HL-60/S4 (cell line): ENCODE measurements around the gene CAMK4.

ENCODE experiments used
- in situ Hi-C: fragments of 300-500 bp; cut with MboI; formaldehyde crosslinking; loops from 2 replicates; pipeline ENCODE4 v1.14.3; 2022; ENCODE audit warnings: low sequenced_read_pairs

The CAMK4 gene

DNA sequence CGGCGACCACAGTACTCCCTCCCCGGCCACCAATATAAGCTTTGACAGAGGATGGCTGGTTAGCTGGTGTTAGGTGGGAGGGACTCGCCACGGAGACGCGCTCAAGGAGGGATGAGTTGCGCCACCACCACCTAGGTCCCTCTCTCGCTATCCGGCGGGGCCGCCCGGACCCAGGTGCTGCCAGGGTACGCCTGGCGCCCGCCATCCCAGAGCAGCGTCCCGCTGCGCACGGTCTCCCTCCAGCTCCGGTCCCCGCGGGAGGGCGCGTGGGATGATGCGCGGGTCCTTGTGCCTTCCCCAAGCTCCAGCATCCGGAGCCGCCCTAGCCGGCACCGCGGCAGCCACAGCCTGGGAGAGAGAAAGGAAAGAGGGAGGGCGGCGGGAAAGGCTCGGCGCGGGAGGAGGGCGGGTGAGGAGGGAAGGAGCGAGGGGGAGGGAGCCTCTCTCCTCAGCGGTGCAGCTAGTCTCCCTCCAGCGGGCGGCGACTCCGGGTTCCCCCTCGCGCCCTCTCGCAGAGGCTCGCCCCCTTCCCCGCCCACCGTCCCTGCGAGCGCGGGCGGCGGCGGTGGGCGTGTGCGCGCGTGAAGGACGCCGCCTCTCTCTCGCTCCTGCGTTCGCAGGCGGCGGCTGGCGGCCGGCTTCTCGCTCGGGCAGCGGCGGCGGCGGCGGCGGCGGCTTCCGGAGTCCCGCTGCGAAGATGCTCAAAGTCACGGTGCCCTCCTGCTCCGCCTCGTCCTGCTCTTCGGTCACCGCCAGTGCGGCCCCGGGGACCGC, at the start of gene CAMK4:
Gene CAMK4 (plus strand): TSS at position 598 of the 774 bp plus-strand sequence. CDS start 100 bp downstream, at position 698.
- in situ Hi-C loops = no loop called here

DNA sequence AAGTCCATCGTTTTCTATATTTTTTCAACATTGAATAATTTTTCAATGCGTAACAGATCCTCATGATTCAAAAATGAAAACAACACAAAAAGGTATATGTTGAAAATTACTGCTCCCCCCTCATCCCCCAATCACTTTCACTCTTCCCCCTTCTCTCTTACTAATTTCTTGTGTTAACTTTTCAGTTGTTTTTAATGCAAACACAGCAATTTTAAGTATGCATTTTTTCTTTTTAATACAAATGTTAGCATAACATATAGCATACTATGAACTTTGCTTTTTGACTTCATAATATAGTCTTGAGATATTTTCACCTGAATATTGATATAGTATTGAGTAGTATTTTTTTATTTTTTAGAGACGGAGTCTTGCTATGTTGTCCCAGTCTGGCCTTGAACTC, 41.1 kb upstream of the CAMK4 start:
- in situ Hi-C loops = no loop called here

DNA sequence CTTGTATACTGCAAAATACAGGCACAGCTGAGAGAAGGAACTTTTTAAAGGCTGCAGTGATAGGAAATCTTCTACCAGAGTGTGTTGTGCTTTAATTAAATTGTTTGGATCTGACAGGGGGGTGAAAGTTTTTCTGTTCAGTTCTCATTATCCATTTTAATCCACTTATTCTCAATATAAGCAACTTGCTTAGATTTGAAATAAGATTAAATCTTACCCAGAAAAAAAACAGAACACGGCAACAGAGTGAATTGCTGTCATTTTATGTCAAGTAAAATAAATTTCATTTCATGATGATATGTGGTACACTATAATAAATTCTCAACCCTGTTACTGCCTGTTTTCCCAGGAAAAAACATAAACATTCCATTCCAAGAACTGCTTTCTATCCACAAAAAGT, 37.1 kb upstream of the CAMK4 start:
- in situ Hi-C loops = no loop called here

DNA sequence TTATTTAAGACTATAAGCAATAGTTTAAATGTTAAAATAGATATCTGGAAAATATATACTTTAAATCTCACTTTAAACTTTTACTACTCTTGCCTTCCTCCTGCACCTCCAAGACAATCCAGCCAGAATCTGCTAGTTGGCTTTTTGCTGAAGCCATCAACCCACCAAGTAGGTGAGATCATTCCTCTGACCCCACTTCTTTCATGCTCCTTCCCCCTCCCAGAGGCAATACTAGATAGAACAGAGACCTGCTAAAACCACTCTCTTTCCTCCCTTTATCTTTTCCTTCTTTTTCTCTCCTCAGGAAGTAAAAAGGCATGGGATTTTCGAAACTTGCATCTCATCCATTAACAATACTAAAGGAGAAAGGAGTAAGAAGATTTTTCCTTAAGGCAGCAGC, 30.1 kb upstream of the CAMK4 start:
- in situ Hi-C loops = no loop called here

DNA sequence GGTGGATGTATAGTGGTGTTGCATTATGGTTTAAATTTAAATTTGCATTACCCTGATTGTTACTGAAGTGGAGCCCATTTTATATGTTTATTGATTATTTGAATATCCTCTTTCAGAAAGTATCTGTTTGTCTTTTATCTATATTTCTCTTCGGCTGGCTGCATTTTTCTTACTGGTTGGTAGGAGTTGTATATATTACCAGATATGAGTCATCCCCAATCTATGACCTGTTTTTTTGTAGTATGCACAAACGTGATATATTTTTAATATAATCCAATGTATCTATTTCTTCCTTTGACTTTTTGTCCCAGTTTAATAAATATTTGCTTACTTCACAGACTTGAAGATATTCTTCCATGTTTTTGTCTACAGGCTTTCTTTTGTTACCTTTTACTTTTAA, 29.3 kb upstream of the CAMK4 start:
- in situ Hi-C loops = no loop called here

DNA sequence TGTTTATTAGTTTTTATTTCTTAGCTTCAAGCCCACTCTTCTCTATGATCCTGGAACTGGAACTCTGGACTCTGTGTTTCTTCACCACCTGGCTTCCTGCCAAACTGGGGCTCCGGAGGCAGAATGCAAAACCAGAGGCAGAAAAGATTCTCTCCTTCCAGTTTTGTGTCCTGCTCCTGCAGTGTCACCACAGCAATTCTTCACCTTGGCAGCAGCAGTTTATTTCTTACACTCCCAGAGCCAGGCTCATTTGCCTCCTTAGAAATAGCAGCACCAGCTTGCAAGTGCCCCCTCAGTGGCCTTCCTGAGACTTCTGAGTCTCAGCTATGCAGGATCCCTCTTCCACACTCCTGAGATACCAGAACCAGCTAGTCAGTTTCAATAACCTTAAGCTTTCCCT, 26.7 kb upstream of the CAMK4 start:
- in situ Hi-C loops = no loop called here

DNA sequence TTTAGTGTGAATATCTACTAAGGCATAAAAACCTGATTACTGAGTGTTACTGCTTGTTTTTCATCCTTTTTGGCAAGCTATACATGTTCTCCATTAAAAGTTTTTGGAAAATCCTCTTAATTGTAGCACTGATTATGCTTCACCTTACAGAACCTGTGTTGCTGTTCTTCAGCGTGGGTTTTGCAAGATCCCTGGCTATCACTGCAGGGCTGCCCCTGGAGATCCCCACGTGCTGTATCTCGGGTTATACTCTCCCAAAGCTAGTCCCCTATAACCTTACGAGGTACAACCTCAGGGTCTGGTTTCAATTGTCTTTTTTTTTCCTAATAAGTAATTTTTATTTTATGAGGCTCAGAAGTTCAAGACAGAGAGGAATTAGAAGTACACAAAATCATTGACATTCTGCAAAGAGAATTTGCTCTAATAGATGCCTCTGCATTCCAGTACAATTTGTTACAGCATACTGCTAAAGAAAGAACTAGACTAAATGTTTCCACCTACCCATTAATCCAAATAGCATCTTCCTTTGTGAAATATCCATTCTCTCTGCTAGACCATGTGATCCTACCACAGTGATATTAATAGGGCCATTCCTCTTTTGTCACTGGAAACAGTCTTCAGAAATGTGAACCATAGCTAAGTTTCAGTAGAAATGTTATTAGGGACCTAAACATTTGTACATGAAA, 25.8 kb upstream of the CAMK4 start:
- in situ Hi-C loops = no loop called here

DNA sequence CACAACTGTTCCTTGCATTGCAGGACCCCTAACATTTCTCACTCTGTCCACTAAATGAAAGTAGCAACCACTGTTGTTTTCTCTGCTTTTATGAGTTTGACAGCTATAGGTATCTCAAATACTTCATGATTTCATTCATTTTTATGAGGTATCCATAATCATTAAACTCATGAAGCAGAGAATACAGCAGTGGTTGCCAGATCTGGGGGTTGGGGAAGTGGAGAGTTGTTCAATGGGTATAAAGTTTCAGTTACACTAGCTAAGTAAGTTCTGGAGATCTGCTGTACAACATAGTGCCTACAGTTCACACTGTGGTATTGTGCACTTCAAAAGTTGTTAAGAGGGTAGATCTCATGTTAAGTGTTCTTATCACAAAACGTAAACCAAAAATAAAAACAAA, 23.4 kb upstream of the CAMK4 start:
- in situ Hi-C loops = no loop called here

DNA sequence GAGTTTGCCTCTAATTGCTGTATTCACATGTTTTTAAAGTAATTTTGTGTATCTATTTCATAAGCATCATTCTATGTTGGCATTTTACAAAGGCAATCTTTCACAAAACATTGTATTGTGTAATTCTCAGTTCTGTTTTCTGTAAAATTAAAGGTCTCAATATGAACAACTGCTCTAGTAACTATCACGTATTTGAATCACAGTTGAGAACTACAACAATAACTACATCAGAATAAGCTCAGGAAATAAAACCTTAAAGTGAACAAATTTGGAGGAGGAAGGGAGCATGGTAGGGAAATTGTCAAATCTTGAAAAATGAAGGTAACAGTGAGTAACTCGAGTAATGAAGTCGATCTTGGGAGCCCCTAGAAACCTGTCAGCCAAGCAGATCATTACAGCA, 22.5 kb upstream of the CAMK4 start:
- in situ Hi-C loops = no loop called here

DNA sequence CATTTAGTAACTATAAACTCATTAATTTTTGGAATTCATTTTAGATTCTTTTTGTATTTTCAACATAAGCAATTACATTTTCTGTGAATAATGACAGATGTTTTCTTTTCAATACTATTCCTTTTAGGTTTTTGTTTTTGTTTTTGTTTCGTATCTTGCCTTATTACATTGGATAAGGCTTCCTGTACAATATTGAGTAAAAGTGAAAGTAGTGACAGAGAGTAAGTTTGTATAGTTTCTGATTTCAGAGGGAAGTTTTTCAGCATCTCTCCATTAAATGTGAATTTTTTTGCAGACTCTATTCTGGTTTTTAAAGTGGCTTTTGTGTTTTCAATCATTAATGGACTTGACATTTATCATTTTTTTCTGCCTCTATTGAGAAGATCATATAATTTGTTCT, 12.8 kb upstream of the CAMK4 start:
- in situ Hi-C loops = no loop called here

DNA sequence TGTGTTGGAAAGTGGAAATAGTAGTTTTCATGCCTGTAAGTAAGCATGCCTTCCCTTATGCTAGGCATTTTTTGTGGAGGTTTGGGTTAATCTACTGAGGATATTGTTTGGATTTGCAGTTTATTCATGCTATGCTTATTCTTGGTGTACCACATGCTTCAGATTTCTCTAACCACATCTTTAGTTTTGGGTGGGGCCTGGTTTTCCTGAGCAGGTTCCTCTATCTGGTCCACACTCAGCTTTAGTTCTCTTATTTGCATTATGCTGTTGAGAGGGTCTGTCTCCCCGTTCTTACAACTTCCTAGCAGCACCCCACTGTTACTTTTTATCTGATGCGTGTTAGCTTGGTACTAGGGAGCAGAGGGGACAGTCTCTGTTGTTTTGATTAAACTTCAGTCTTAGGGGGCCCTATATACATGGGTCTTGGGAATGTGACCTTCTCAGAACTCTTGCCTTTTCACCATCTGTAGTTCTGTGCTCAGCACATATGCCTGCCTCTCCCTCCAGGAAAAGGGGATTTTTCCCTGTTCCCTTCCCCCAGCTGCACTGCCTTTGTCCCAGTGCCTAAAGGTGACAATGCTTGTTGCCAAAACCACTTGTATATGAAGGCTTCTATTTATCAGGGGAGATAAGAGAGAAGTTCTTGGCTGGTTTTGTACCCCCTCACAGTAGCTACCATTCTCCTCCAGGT, 10.0 kb upstream of the CAMK4 start:
- in situ Hi-C loops = no loop called here

DNA sequence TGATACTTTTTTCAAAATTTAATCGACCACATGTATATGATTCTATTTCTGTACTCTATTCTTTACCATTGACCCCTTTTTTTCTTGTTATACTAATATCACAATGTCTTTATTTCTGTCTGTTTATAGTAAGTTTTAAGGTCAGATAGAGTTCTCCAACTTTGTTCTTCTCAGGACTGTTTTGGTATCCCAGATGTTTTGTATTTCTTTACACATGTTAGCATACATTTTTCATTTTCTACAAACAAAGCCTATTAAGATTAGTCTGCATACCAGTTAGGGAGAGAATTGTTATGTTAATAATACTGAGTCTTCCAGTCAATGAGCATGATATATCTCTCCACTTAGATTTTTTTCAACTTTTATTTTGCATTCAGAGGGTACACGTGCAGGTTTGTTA, 8.2 kb upstream of the CAMK4 start:
- in situ Hi-C loops = no loop called here

DNA sequence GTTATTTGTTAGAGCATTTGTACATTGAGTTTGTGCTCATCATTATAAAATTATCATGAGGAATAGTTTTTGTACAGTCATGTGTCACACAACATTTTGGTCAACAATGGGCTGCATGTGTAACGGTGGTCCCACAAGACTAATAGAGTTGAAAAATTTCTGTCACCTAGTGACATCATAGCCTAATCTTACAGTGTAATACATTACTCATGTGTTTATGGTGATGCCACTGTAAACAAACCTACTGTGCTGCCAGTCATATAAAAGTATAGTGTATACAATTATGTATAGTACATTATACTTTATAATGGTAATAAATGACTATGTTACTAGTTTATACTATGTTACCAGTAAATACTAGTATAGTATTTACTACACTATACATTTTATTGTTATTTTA, 3.0 kb upstream of the CAMK4 start:
- in situ Hi-C loops = no loop called here

DNA sequence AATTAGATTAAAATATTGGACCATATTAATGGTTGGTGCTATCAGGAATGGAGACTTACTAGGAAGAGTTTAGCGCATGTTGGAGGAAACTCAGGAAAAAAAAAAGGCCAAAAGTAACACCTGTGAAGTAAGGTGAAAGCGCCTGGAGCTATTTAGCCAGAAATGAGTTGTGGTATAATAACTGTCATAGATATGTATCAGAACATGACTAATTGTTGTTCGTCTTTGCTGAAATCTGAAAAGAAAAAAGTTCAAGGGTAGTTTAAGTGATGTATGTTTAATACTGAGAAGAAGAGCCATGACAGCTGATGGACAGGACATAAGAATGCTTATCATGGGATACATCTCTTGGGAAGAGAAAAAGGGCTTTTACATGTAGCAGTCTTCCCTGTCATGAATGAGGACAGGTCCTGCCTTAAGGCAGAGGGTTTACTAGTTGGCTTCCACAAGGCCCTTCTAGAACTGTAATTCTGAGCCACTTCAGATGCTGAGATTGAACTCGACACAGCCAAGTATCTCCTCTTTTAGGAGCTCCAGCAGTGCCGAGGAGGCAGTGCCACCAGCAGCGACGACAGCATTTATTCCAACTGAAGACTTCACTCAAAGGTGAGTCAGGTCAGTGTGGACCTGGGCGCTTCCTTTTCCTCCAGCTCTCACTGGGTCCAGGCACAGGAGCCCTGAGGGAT, 940 bp upstream of the CAMK4 start:
- in situ Hi-C loops = no loop called here

DNA sequence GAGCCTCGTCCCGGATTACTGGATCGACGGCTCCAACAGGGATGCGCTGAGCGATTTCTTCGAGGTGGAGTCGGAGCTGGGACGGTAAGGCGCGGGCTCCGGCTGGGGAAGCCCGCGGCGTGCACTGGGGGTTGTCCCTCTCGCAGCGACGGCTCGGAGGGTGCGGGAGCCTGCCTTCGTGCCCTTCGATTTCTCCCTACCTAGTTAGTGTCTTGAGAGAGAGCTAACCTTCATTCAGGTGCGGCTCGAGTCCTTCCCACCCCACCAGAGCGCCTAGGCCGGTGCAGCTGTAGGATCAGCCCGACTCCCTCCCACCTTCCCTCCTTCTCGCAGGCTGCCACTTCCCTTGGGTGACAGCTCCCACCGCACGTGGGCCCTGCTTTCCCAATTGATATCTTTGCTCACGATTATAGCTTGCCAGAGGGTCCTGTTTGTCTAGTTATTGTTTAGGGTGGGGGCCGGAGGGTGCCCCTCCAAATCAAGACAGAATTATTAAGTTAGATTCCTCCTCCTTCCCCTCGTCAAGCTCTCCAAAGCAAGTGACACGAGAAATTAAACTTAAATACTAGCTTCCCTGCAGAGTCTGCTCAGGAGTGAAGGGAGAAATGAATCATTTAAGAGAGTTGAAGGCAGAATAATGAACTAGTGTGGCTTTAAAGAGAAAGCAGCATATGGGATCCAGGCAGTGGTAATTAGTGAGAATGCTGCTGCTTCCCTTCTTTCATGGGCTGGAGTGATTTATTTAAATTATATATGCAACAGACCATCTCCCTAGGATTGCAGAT, 569 bp downstream of the CAMK4 start:
- in situ Hi-C loops = no loop called here

DNA sequence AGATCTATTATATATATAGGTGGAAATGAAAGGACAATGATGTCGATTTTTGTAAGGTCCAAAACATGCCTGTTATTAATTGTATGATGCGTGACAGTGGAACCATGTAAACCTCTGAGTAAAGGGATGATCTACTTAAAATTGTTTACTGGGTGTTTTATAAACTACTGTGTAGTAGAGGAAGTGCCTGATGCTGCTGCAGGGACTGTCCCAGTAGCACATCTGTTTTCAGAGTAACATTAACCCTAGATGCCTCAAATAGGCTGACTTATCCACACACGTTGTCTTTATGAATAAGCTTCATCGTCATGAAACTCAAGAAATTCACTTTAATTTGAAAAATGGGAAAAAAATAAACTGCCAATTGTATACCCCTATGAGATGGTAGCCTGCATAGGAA, 1.7 kb downstream of the CAMK4 start:
- in situ Hi-C loops = no loop called here

DNA sequence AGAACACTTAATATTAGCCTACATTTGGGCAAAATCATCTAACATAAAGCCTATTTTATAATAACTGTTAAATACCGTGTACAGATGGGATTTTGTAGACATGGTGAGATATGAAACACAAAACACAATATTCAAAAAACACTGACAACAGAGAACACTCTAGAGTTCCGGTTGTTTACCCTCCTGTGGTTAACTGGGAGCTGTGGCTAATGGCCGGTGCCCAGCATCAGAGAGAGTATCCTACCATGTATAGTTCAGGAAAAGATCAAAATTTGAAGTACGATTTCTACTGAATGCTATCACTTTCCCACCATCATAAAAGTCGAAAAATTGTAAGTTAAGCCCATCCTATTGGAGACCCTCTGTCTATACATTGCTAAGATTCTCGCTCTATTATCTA, 2.4 kb downstream of the CAMK4 start:
- in situ Hi-C loops = no loop called here

DNA sequence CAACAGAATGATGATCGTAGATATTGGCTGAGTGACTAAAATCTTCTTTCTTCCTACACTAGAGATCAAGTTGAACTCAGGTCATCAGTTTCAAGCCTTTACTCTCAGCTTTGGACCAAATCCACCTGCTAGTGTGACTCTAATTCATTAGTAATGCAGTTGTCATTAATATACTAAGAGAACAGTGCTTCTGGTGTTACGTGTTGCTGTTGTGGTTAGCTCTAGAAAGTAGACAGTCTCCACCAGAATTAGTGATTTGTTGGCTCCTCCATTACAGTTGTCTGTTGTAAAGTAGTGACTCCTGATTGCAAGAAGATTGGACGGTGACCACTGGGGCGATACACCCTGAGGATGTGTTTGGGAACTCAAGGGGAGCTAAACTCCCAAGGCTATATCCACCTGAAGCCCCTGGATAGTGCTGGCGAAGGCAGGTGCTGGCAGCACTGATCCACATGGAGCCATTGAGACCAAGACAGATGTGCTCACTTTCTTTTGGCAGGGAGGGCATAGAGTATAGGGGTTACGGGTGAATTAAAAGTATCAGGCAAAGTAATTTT, 3.1 kb downstream of the CAMK4 start:
- in situ Hi-C loops = no loop called here

DNA sequence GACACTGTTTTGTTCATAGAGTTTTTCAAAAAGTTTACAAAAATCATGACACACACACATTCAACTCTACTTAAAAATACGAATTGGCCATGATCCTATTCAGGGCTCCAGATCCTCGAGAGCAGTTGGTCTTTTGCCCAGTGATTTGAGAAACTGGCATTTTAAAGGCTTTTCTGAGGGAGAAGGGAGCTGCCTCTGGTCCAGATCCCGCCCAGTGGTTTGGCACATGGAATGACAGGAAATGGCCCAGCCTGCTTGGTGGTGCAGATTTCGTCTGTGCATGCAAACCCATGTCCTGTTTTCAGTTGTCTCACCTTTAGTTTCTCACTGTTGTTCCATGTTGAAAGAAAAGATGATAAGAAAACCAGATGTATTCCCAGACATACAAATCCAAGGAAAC, 3.6 kb downstream of the CAMK4 start:
- in situ Hi-C loops = no loop called here

DNA sequence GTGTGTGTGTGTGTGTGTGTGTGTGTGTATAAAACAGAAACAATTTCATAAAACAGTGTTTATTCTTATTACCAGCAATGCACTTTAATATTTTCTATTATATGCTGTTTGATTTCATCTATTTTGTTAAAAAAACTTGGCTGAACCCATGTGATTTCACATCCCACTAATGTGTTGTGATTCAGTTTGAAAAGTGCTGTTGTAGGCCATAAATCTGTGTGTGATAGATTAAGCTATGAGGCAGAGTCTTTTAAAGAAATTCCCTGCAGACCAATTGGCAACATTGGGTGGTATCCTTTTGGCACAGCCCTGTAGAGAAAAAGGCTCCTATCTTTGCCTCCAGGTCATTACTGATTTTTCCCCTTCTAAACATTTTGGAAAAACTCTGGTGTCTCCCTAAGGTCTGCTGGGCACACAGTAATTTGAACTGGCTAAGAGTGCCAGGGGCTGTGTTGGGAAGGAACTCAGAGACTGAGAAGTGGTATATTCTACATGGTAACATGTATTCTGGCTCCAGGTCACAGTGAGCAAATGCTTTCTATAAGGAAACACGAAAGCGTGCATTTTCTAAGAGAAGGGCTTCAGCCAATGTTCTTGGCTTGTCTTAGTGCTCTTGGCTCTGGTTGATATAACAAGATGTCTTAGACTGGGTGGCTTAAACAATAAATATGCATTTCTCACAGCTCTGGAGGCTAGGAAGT, 4.5 kb downstream of the CAMK4 start:
- in situ Hi-C loops = no loop called here
